Gastroesophageal sphincter (tissue), 4 donors: Measurements from ENCODE around the gene MAPK14. TPM values are rescaled to one million over a fixed set of nuclear protein-coding genes. Genes with fewer than 3 reads are reported as not detected.
"Not testable (repeated sequence)": the region's sequence is repeated elsewhere in the genome, so short reads cannot be mapped to it uniquely, and the experiment has no call there.

ENCODE experiments used
- ATAC-seq: fragments of 150-250 bp; one replicate; pipeline ENCODE4 v1.9.1; 2016; ENCODE audit warnings: mild to moderate bottlenecking, moderate library complexity
- H3K27ac ChIP-seq, 4 donors: fragments of 200-600 bp; sonication (generic) in 3 of 4; 1 replicate in 3 of 4; 2 replicates in 1 of 4; pipeline ENCODE4 v1.5.1; 2016 to 2019
- H3K27me3 ChIP-seq: fragments of 200-600 bp; sonication (generic); one replicate; pipeline ENCODE4 v1.5.1; 2019
- H3K36me3 ChIP-seq, 2 donors: fragments of 200-600 bp; sonication (generic); one replicate each; pipeline ENCODE4 v1.5.1; 2019; ENCODE audit warnings: control low read depth in 1 of 2
- H3K4me1 ChIP-seq, 3 donors: fragments of 200-600 bp; sonication (generic); 1 replicate in 2 of 3; 2 replicates in 1 of 3; pipeline ENCODE4 v1.5.1; 2016 to 2019; ENCODE audit warnings: control low read depth in 2 of 3
- H3K4me3 ChIP-seq, 2 donors: fragments of 200-600 bp; sonication (generic); one replicate each; pipeline ENCODE4 v1.5.1; 2019; ENCODE audit warnings: mild to moderate bottlenecking in 1 of 2, moderate library complexity in 1 of 2
- H3K9me3 ChIP-seq, 3 donors: fragments of 200-600 bp; sonication (generic); one replicate each; pipeline ENCODE4 v1.5.1; 2017 to 2019; ENCODE audit warnings: control low read depth in 2 of 3
- EP300 ChIP-seq: sonication (generic); formaldehyde crosslinking; IDR thresholded peaks from one replicate; pipeline ENCODE4 v1.6.1; 2017; ENCODE audit warnings: antibody characterized with exemption, mild to moderate bottlenecking
- POLR2A ChIP-seq, 2 donors: fragments of 450-650 bp; IDR thresholded peaks; one replicate each; pipeline ENCODE4 v1.6.1; 2017; ENCODE audit warnings: antibody characterized with exemption in 2 of 2, mild to moderate bottlenecking in 2 of 2, moderate library complexity in 1 of 2
- POLR2AphosphoS5 ChIP-seq: sonication (generic); formaldehyde crosslinking; IDR thresholded peaks from one replicate; pipeline ENCODE4 v1.6.1; 2017; ENCODE audit warnings: antibody characterized with exemption
- WGBS, 2 donors: methylation state at CpG; one replicate each; pipeline ENCODE4 v1.1.5; 2018; ENCODE audit warnings: low coverage in 1 of 2; 5-methylcytosine and 5-hydroxymethylcytosine counted together
- total RNA-seq, 4 donors: library from RNA; depleted of rRNA; stranded (reverse); fragments of >200 nt; gene quantifications; one replicate each; pipeline ENCODE4 v1.1.0, GENCODE V29; 2016
- TF ChIP-seq, protein P1 (sequence below), 4 experiments: fragments of 200-600 bp in 2 of 4; fragments of 450-650 bp in 2 of 4; sonication (generic) in 1 of 4; IDR thresholded peaks; one replicate each; pipeline ENCODE4 v1.5.1; 2017 to 2019; ENCODE audit warnings: antibody characterized with exemption in 4 of 4, mild to moderate bottlenecking in 2 of 4, moderate library complexity in 2 of 4

MAPK14 gene
- total RNA-seq, 4 donors from 2014 or later: 58.7 to 77.5 (median 69.9) TPM

DNA sequence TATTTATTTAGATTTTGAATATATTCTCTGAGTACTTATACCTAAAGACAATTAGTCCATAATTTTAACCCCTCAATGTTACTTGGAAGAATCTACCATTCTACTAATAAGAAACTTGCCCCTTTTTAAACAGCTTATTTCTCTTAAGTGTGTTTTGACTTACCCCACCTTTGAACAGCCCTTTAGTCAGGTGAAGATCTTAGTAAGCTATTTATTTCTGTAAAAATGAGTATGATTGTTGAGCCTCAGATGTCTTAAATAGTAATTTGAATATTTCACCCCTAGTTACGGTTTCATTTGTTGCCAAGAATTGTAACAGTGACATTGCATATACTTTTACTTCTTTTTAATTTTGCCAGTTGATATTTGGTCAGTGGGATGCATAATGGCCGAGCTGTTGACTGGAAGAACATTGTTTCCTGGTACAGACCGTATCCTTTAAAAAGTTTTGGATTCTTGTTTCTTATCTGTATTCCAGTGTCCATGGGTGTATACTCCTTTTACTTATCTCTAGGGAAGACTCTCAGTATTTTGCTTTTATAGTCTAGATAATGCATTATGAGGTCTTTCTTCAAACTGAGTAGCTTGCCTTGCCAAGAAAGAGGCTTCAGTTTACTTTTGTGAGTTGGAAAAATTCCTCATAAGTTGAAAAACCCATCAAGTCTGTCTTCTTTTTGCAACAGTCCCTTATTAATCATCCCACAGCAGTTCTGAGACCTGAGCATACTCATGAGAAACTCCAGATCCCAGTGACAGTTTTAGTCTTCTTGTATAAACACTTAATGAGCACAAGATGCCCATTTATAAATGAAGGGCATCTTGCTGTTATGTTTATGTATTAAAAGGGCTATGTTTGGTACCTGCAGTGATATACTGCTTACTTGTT lies 48.8 kb downstream of the MAPK14 start:
- no peak for ATAC-seq

DNA sequence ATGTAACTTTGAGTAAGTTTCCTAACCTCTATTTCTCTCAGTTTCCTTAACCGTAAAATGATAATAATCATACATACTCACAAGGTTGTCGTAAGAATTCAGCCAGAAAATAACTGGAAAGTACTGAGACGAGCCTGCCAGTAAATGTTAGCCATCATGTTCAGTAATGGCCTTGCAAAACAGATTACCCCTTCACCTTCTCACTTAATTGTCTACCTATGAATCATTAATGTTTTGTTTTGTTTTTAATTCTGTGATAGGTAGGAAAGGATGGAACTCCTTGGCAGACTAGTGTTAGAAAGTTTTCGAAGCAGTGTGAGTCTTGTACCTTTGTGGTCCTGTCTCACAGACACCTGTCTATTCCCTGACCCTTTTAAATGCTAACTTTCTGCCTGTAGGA lies 50.6 kb downstream of the MAPK14 start:
- Histone ChIP-seq H3K27me3 (no peaks in the 10 kb centered on the region), H3K4me1 (peaks cover 0 to 40% (median 9%) of the 10 kb centered on the region in 3 donors), H3K36me3 (peaks cover 0 to 46% of the 10 kb centered on the region in 2 donors), H3K9me3 (no peaks in the 10 kb centered on the region), H3K27ac (peak overlapping the region in 3 of 4 donors; percentile 11 to 50 (median 22)), H3K4me3 (no peak overlapping the region)
- WGBS, 2 donors: 27 to 65% methylated on average over 4 of the region's 4 CpGs
- no peak for TF ChIP-seq EP300
- peak; percentile 75 for TF ChIP-seq POLR2AphosphoS5
- TF ChIP-seq POLR2A (IDR thresholded peaks at IDR 0.05): no peak
- TF ChIP-seq, protein P1, sequence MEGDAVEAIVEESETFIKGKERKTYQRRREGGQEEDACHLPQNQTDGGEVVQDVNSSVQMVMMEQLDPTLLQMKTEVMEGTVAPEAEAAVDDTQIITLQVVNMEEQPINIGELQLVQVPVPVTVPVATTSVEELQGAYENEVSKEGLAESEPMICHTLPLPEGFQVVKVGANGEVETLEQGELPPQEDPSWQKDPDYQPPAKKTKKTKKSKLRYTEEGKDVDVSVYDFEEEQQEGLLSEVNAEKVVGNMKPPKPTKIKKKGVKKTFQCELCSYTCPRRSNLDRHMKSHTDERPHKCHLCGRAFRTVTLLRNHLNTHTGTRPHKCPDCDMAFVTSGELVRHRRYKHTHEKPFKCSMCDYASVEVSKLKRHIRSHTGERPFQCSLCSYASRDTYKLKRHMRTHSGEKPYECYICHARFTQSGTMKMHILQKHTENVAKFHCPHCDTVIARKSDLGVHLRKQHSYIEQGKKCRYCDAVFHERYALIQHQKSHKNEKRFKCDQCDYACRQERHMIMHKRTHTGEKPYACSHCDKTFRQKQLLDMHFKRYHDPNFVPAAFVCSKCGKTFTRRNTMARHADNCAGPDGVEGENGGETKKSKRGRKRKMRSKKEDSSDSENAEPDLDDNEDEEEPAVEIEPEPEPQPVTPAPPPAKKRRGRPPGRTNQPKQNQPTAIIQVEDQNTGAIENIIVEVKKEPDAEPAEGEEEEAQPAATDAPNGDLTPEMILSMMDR (IDR thresholded peaks at IDR 0.05): no peak
- no peak for ATAC-seq

More for the DNA sequence above, 48.8 kb downstream of the MAPK14 start:
- no peaks in the 10 kb centered on the region for H3K9me3 ChIP-seq
- WGBS, 2 donors: 34 to 39% methylated on average over 3 of the region's 3 CpGs
- H3K4me3 ChIP-seq: no peak overlapping the region
- H3K4me1 ChIP-seq: peaks cover 0 to 40% (median 9%) of the 10 kb centered on the region in 3 donors
- peaks cover 0 to 29% of the 10 kb centered on the region in 2 donors for H3K36me3 ChIP-seq
- H3K27ac ChIP-seq: peak overlapping the region in 2 of 4 donors; percentile 11 to 50
- no peaks in the 10 kb centered on the region for H3K27me3 ChIP-seq
- no peak for TF ChIP-seq POLR2AphosphoS5
- TF ChIP-seq, protein P1 (IDR thresholded peaks at IDR 0.05): no peak
- TF ChIP-seq EP300: no peak
- no peak for TF ChIP-seq POLR2A (IDR thresholded peaks at IDR 0.05)

- H3K36me3 ChIP-seq: peaks cover 0 to 61% of the 10 kb centered on the region in 2 donors
- WGBS, 2 donors: 93 to 100% methylated on average over 2 of the region's 2 CpGs
- no peak overlapping the region for H3K4me3 ChIP-seq
- no peaks in the 10 kb centered on the region for H3K27me3 ChIP-seq
- peaks cover 0 to 40% (median 9%) of the 10 kb centered on the region in 3 donors for H3K4me1 ChIP-seq
- H3K9me3 ChIP-seq: no peaks in the 10 kb centered on the region
- H3K27ac ChIP-seq: no peak overlapping the region
- TF ChIP-seq, protein P1 (IDR thresholded peaks at IDR 0.05): no peak
- no peak for ATAC-seq
These were observed 52.0 kb downstream of the MAPK14 start for GRCh38 chr6:36079601-36080000.

DNA sequence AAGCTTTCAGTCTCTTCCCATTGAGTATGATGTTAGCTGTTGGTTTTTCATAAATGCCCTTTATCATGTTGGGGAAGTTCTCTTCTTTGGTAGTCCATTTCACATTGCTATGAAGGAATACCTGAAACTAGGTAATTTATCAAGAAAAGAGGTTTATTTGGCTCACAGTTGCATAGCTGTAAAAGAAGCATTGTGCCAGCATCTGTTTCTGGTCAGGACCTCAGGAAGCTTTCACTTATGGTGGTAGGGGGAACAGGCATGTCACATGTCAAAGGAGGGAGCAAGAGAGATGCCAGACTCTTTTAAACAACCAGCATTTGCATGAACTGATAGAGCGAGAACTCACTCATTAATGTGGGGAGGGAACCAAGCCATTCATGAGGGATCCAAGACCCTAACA lies 54.7 kb downstream of the MAPK14 start:
- 71 to 100% methylated on average over 1 of the region's 1 CpG for WGBS, 2 donors
- Histone ChIP-seq H3K36me3 (peaks cover 0 to 62% of the 10 kb centered on the region in 2 donors), H3K4me1 (peaks cover 0 to 19% (median 0%) of the 10 kb centered on the region in 3 donors), H3K27ac (no peak overlapping the region), H3K4me3 (no peak overlapping the region), H3K27me3 (no peaks in the 10 kb centered on the region), H3K9me3 (no peaks in the 10 kb centered on the region)
- TF ChIP-seq POLR2A (IDR thresholded peaks at IDR 0.05) (no peak), POLR2AphosphoS5 (no peak), EP300 (no peak)
- TF ChIP-seq, protein P1 (IDR thresholded peaks at IDR 0.05): no peak
- ATAC-seq: no peak

- Histone ChIP-seq H3K36me3 (peaks cover 0 to 62% of the 10 kb centered on the region in 2 donors), H3K27ac (no peak overlapping the region), H3K4me3 (no peak overlapping the region), H3K9me3 (no peaks in the 10 kb centered on the region), H3K4me1 (peaks cover 0 to 7% (median 0%) of the 10 kb centered on the region in 3 donors), H3K27me3 (no peaks in the 10 kb centered on the region)
- no CpG with 5 or more reads among the region's 3 CpGs for WGBS, 2 donors
- no peak for ATAC-seq
- TF ChIP-seq POLR2AphosphoS5: no peak
- no peak for TF ChIP-seq POLR2A (IDR thresholded peaks at IDR 0.05)
- TF ChIP-seq EP300: no peak
- TF ChIP-seq, protein P1 (IDR thresholded peaks at IDR 0.05): no peak
These were observed 55.8 kb downstream of the MAPK14 start for GRCh38 chr6:36083446-36083845.

GRCh38 chr6:36088204-36088603 lies 60.6 kb downstream of the MAPK14 start:
- peaks cover 0 to 44% of the 10 kb centered on the region in 2 donors for H3K36me3 ChIP-seq
- H3K4me3 ChIP-seq, ATAC-seq, H3K27me3 ChIP-seq, H3K4me1 ChIP-seq, H3K27ac ChIP-seq, H3K9me3 ChIP-seq: not testable (repeated sequence)
- WGBS, 2 donors: 89 to 94% methylated on average over 3 to 5 of the region's 5 CpGs
